SK-N-SH (cell line): ENCODE measurements around the gene VEGFA. TPM values are rescaled to one million over a fixed set of nuclear protein-coding genes. Genes with fewer than 3 reads are reported as not detected.

ENCODE experiments used
- CTCF ChIA-PET: fragments of 300-600, 350-600 bp; formaldehyde crosslinking; extraction: SDS; loops from one replicate; lab custom pipeline; 2021; lab: Yijun Ruan, JAX
- POLR2A ChIA-PET: fragments of 350-600 bp; sonication (Branson Sonifier 250); formaldehyde crosslinking; extraction: SDS; loops from one replicate; lab custom pipeline; 2020; ENCODE audit warnings: antibody characterized with exemption, inconsistent platforms; lab: Yijun Ruan, JAX
- DNase-seq: peaks from one replicate; pipeline ENCODE4 v3.0.0; 2012
- H2AFZ ChIP-seq: fragments of 200-600 bp; sonication (generic); 2 replicates; pipeline ENCODE4 v1.8.1; 2016; ENCODE audit warnings: antibody characterized with exemption, mild to moderate bottlenecking, low read depth
- H3F3A ChIP-seq: fragments of 200-600 bp; sonication (generic); replicated peaks from 2 replicates; pipeline ENCODE3; 2016; ENCODE audit warnings: antibody characterized with exemption, mild to moderate bottlenecking; ENCODE audit not compliant: insufficient read depth
- H3K27ac ChIP-seq, 2 experiments: fragments of 200-500 bp in 1 of 2; fragments of 200-600 bp in 1 of 2; sonication (Bioruptor generic) in 1 of 2; sonication (generic), shearing (Covaris generic) in 1 of 2; 2 replicates each; pipeline versions ENCODE4 v1.5.1 to v1.6.1; 2014 to 2016; ENCODE audit warnings: low read depth in 2 of 2, inconsistent platforms in 1 of 2, low read length in 1 of 2, mild to moderate bottlenecking in 1 of 2, mixed read lengths in 1 of 2
- H3K27me3 ChIP-seq: fragments of 200-600 bp; sonication (generic), shearing (Covaris generic); 2 replicates; pipeline ENCODE4 v1.6.1; 2016; ENCODE audit warnings: mixed run types; ENCODE audit not compliant: insufficient read depth
- H3K36me3 ChIP-seq, 2 experiments: fragments of 200-500 bp in 1 of 2; fragments of 200-600 bp in 1 of 2; sonication (Bioruptor generic) in 1 of 2; sonication (generic) in 1 of 2; replicated peaks in 1 of 2; 2 replicates each; pipeline versions ENCODE3 to v1.5.1; 2014 to 2016; ENCODE audit warnings: low read length in 1 of 2, mild to moderate bottlenecking in 1 of 2; ENCODE audit not compliant: insufficient read depth in 2 of 2, control insufficient read depth in 1 of 2
- H3K4me1 ChIP-seq, 2 experiments: fragments of 200-500 bp in 1 of 2; fragments of 200-600 bp in 1 of 2; sonication (Bioruptor generic) in 1 of 2; sonication (generic), shearing (Covaris generic) in 1 of 2; 2 replicates each; pipeline versions ENCODE4 v1.5.1 to v1.6.1; 2014 to 2016; ENCODE audit warnings: low read depth in 1 of 2, low read length in 1 of 2, mixed run types in 1 of 2; ENCODE audit not compliant: insufficient read depth in 2 of 2, control insufficient read depth in 1 of 2
- H3K4me2 ChIP-seq: fragments of 200-600 bp; sonication (generic), shearing (Covaris generic); 2 replicates; pipeline ENCODE4 v1.6.1; 2017; ENCODE audit warnings: mixed run types
- H3K4me3 ChIP-seq, 2 experiments: fragments of 200-500 bp in 1 of 2; fragments of 200-600 bp in 1 of 2; sonication (Bioruptor generic) in 1 of 2; sonication (generic), shearing (Covaris generic) in 1 of 2; 2 replicates each; pipeline versions ENCODE4 v1.5.1 to v1.8.1; 2014 to 2016; ENCODE audit warnings: low read depth in 2 of 2, inconsistent platforms in 1 of 2, low read length in 1 of 2, mild to moderate bottlenecking in 1 of 2, mixed read lengths in 1 of 2, moderate library complexity in 1 of 2
- H3K79me2 ChIP-seq: fragments of 200-600 bp; sonication (generic); 2 replicates; pipeline ENCODE4 v1.8.1; 2017; ENCODE audit warnings: mild to moderate bottlenecking; ENCODE audit not compliant: insufficient read depth
- H3K9ac ChIP-seq: fragments of 200-600 bp; sonication (generic); 2 replicates; pipeline ENCODE4 v1.6.1; 2017; ENCODE audit warnings: mixed run types
- H3K9me2 ChIP-seq: fragments of 200-600 bp; sonication (generic); 2 replicates; pipeline ENCODE4 v1.6.1; 2017; ENCODE audit warnings: mixed run types
- H3K9me3 ChIP-seq: fragments of 200-600 bp; sonication (generic); 2 replicates; pipeline ENCODE4 v1.6.1; 2017; ENCODE audit warnings: mixed run types, mild to moderate bottlenecking, moderate library complexity
- H4K20me1 ChIP-seq: fragments of 200-600 bp; sonication (generic); 2 replicates; pipeline ENCODE4 v1.6.1; 2017; ENCODE audit warnings: mild to moderate bottlenecking, mixed run types; ENCODE audit not compliant: insufficient read depth
- CHD2 ChIP-seq: fragments of 150-350 bp; IDR thresholded peaks from 2 replicates; pipeline ENCODE4 v1.6.1; 2018; ENCODE audit warnings: low read length; ENCODE audit not compliant: partially characterized antibody
- ELF1 ChIP-seq: IDR thresholded peaks from 2 replicates; pipeline ENCODE4 v1.4.0; 2012
- EP300 ChIP-seq, 2 experiments: IDR thresholded peaks; 2 replicates each; pipeline versions ENCODE4 v1.4.0 to v1.6.1; 2012; ENCODE audit warnings: borderline replicate concordance in 1 of 2, low read depth in 1 of 2, low read length in 1 of 2
- FOXJ3 ChIP-seq: sonication (generic); formaldehyde crosslinking; IDR thresholded peaks from 2 replicates; pipeline ENCODE4 v1.5.1; 2020; ENCODE audit warnings: mild to moderate bottlenecking, missing genetic modification reagents
- FOXM1 ChIP-seq: IDR thresholded peaks from 2 replicates; pipeline ENCODE4 v1.4.0; 2012; ENCODE audit warnings: low read depth, mild to moderate bottlenecking
- NRF1 ChIP-seq: IDR thresholded peaks from 2 replicates; pipeline ENCODE4 v1.6.1; 2012; ENCODE audit warnings: low read depth, mild to moderate bottlenecking, low read length
- RFX5 ChIP-seq: IDR thresholded peaks from 2 replicates; pipeline ENCODE4 v1.6.1; 2012; ENCODE audit warnings: mild to moderate bottlenecking, improper control_type of control experiment, low read length
- RXRA ChIP-seq: IDR thresholded peaks from 2 replicates; pipeline ENCODE4 v1.4.0; 2012; ENCODE audit warnings: low read depth, mild to moderate bottlenecking, borderline replicate concordance
- TAF1 ChIP-seq: IDR thresholded peaks from 2 replicates; pipeline ENCODE4 v1.6.1; 2012; ENCODE audit warnings: low read depth, mild to moderate bottlenecking, low read length, moderate library complexity, borderline replicate concordance
- TCF12 ChIP-seq: IDR thresholded peaks from 2 replicates; pipeline ENCODE4 v1.4.0; 2012
- TEAD4 ChIP-seq: IDR thresholded peaks from 2 replicates; pipeline ENCODE4 v1.4.0; 2012; ENCODE audit warnings: mild to moderate bottlenecking, borderline replicate concordance; ENCODE audit not compliant: insufficient read depth
- YY1 ChIP-seq: IDR thresholded peaks from 2 replicates; pipeline ENCODE4 v1.4.0; 2012; ENCODE audit warnings: low read depth, mild to moderate bottlenecking
- WGBS: methylation state at CpG from one replicate; pipeline ENCODE4 v1.1.6; 2017; ENCODE audit warnings: low lambda C conversion rate; 5-methylcytosine and 5-hydroxymethylcytosine counted together
- polyA plus RNA-seq, 3 experiments: library from polyadenylated mRNA; depleted of rRNA; stranded (reverse); fragments of >200 nt; gene quantifications; 2 replicates each; pipeline ENCODE4 v1.2.3, GENCODE V29; 2012
- TF ChIP-seq, protein P1 (sequence below): IDR thresholded peaks from 2 replicates; pipeline ENCODE4; 2012
- TF ChIP-seq, protein P2 (sequence below): IDR thresholded peaks from 2 replicates; pipeline ENCODE4 v1.4.0; 2012; ENCODE audit warnings: low read depth, borderline replicate concordance
- TF ChIP-seq, protein P3 (sequence below): IDR thresholded peaks from 2 replicates; pipeline ENCODE4 v1.6.1; 2012; ENCODE audit warnings: mild to moderate bottlenecking, low read depth, low read length, moderate library complexity
- TF ChIP-seq, protein P4 (sequence below): IDR thresholded peaks from 2 replicates; pipeline ENCODE4 v1.4.0; 2012; ENCODE audit warnings: low read depth, borderline replicate concordance
- TF ChIP-seq, protein P5 (sequence below): fragments of 150-350 bp; IDR thresholded peaks from 2 replicates; pipeline ENCODE4 v1.6.1; 2017; ENCODE audit warnings: antibody characterized with exemption, low read length, low read depth, borderline replicate concordance

VEGFA gene
- polyA plus RNA-seq, 1 of the 3 experiments (the other 2 are of a cell fraction) = 81.0 TPM

DNA sequence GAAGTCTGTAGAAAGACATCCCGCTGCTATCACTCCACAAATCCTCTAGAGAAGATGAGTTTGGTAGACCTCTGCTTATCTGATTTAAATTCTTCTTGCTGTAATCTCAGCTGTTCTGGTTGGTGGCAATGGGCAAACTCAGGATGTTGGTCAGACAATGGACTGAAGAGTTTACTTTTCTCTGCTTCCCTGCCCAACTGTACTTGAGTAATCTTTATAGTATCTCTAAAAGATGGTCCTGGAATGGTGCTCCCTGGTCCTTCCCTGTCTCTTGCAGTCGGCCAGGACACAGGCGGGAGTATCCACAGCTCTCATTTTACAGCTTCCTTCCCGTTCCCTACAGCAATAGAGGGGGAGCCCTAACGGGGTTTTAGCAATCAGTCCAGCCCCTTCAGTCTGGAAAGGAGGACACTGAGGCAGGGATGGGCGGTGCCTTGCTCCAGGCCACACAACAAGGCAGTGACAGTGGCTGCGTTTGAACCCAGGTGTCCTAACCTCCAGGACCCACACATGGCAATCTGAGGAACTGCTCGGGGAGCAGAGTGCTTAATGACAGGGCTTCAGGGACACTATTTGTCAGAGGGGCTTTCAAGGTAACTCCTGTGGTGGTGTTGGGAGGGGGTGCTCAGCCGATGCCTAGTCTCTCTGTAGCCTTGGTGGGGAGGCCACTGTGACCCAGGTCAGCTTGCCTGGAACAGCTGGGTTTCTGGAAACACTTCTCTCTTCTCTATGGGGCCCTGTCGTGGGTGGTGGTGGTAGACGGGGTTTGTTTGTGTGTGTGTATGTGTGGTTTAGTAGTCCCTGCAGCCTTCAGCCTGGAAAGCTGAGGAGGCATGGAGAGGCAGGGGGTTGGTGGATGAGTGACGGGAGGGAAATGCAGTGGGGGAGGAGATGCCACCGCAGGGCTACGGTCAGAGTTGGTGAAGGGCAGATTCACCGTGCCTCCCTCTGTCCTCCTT is 9.5 kb upstream of the VEGFA start:
- no peak for DNase-seq
- ChIA-PET POLR2A (interaction anchor here (0.9 to 1.8 kb wide), 2 partner anchors 8 to 10 kb away, joined by 3 to 7 read pairs; partner anchors contain the start of gene VEGFA), CTCF (interaction anchor here (1.0 to 5.4 kb wide), 6 partner anchors 9 to 193 kb away, joined by 3 to 30 read pairs (median 6); partner anchors contain the start of gene VEGFA)
- H3K9ac ChIP-seq = no peak overlapping the region
- TF ChIP-seq ELF1 (no peak), FOXJ3 (no peak), TEAD4 (no peak), EP300 (IDR thresholded peaks at IDR 0.05; ENCODE audit: borderline replicate concordance in 1 of 2, low read depth in 1 of 2, low read length in 1 of 2) (no peak), TAF1 (no peak), FOXM1 (no peak), CHD2 (no peak), RFX5 (no peak), YY1 (no peak), RXRA (no peak), NRF1 (no peak), TCF12 (no peak)
- TF ChIP-seq, protein P1, sequence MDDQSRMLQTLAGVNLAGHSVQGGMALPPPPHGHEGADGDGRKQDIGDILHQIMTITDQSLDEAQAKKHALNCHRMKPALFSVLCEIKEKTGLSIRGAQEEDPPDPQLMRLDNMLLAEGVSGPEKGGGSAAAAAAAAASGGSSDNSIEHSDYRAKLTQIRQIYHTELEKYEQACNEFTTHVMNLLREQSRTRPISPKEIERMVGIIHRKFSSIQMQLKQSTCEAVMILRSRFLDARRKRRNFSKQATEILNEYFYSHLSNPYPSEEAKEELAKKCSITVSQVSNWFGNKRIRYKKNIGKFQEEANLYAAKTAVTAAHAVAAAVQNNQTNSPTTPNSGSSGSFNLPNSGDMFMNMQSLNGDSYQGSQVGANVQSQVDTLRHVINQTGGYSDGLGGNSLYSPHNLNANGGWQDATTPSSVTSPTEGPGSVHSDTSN = no peak
- TF ChIP-seq, protein P2, sequence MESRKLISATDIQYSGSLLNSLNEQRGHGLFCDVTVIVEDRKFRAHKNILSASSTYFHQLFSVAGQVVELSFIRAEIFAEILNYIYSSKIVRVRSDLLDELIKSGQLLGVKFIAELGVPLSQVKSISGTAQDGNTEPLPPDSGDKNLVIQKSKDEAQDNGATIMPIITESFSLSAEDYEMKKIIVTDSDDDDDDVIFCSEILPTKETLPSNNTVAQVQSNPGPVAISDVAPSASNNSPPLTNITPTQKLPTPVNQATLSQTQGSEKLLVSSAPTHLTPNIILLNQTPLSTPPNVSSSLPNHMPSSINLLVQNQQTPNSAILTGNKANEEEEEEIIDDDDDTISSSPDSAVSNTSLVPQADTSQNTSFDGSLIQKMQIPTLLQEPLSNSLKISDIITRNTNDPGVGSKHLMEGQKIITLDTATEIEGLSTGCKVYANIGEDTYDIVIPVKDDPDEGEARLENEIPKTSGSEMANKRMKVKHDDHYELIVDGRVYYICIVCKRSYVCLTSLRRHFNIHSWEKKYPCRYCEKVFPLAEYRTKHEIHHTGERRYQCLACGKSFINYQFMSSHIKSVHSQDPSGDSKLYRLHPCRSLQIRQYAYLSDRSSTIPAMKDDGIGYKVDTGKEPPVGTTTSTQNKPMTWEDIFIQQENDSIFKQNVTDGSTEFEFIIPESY = no peak
- TF ChIP-seq, protein P3, sequence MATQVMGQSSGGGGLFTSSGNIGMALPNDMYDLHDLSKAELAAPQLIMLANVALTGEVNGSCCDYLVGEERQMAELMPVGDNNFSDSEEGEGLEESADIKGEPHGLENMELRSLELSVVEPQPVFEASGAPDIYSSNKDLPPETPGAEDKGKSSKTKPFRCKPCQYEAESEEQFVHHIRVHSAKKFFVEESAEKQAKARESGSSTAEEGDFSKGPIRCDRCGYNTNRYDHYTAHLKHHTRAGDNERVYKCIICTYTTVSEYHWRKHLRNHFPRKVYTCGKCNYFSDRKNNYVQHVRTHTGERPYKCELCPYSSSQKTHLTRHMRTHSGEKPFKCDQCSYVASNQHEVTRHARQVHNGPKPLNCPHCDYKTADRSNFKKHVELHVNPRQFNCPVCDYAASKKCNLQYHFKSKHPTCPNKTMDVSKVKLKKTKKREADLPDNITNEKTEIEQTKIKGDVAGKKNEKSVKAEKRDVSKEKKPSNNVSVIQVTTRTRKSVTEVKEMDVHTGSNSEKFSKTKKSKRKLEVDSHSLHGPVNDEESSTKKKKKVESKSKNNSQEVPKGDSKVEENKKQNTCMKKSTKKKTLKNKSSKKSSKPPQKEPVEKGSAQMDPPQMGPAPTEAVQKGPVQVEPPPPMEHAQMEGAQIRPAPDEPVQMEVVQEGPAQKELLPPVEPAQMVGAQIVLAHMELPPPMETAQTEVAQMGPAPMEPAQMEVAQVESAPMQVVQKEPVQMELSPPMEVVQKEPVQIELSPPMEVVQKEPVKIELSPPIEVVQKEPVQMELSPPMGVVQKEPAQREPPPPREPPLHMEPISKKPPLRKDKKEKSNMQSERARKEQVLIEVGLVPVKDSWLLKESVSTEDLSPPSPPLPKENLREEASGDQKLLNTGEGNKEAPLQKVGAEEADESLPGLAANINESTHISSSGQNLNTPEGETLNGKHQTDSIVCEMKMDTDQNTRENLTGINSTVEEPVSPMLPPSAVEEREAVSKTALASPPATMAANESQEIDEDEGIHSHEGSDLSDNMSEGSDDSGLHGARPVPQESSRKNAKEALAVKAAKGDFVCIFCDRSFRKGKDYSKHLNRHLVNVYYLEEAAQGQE = no peak
- TF ChIP-seq, protein P4, sequence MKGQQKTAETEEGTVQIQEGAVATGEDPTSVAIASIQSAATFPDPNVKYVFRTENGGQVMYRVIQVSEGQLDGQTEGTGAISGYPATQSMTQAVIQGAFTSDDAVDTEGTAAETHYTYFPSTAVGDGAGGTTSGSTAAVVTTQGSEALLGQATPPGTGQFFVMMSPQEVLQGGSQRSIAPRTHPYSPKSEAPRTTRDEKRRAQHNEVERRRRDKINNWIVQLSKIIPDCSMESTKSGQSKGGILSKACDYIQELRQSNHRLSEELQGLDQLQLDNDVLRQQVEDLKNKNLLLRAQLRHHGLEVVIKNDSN = no peak
- TF ChIP-seq, protein P5, sequence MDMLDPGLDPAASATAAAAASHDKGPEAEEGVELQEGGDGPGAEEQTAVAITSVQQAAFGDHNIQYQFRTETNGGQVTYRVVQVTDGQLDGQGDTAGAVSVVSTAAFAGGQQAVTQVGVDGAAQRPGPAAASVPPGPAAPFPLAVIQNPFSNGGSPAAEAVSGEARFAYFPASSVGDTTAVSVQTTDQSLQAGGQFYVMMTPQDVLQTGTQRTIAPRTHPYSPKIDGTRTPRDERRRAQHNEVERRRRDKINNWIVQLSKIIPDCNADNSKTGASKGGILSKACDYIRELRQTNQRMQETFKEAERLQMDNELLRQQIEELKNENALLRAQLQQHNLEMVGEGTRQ = no peak
- H3K4me1 ChIP-seq = peaks cover 0 to 12% of the 10 kb centered on the region in 2 experiments; a peak in 1 of 4 replicates
- no peaks in the 10 kb centered on the region for H3K9me3 ChIP-seq
- no peaks in the 10 kb centered on the region for H4K20me1 ChIP-seq
- 70% methylated on average over 14 of the region's 15 CpGs for WGBS
- no peak overlapping the region for H3K4me2 ChIP-seq
- H3K9me2 ChIP-seq = no peaks in the 10 kb centered on the region
- H3K36me3 ChIP-seq = no peaks in the 10 kb centered on the region
- H3K27ac ChIP-seq = no peak overlapping the region
- no peak overlapping the region for H3K4me3 ChIP-seq
- peaks cover 11% of the 10 kb centered on the region; the same call in 1 of the 2 replicates for H3K27me3 ChIP-seq
- H3K79me2 ChIP-seq = no peaks in the 10 kb centered on the region
- no peaks in the 10 kb centered on the region for H3F3A ChIP-seq
- no peak overlapping the region for H2AFZ ChIP-seq
